SK-N-MC (cell line): ENCODE results near the gene SLC24A4.

ENCODE experiments used
- DNase-seq: peaks from one replicate; pipeline ENCODE4 v3.0.0-alpha.2; 2011; ENCODE audit warnings: low read depth, low spot score
- H3K27ac ChIP-seq: fragments of 200-600 bp; sonication (generic); 2 replicates; pipeline ENCODE4 v1.5.1; 2016; ENCODE audit warnings: mixed run types
- H3K36me3 ChIP-seq: fragments of 200-600 bp; sonication (generic); 2 replicates; pipeline ENCODE4 v1.6.1; 2017; ENCODE audit warnings: antibody characterized with exemption, low read length, mixed read lengths; ENCODE audit not compliant: insufficient read depth
- H3K4me3 ChIP-seq: fragments of 200-600 bp; sonication (generic); 2 replicates; pipeline ENCODE4 v1.5.1; 2016
- H3K9ac ChIP-seq: fragments of 200-600 bp; sonication (generic); 2 replicates; pipeline ENCODE4 v1.8.0; 2017; ENCODE audit warnings: mixed run types, mixed read lengths; ENCODE audit not compliant: insufficient read length
- H3K9me3 ChIP-seq: fragments of 200-600 bp; sonication (generic); 2 replicates; pipeline ENCODE4 v1.6.1; 2017; ENCODE audit warnings: low read depth, mild to moderate bottlenecking, antibody characterized with exemption, low read length, moderate library complexity, mixed read lengths
- EZH2 ChIP-seq: fragments of 200-600 bp; sonication (generic); IDR thresholded peaks from one replicate; pipeline ENCODE4 v1.6.1; 2017; ENCODE audit warnings: antibody characterized with exemption
- FOXP2 ChIP-seq: optimal IDR thresholded peaks from 2 replicates; pipeline ENCODE3; 2011; ENCODE audit warnings: mild to moderate bottlenecking, moderate library complexity; ENCODE audit not compliant: insufficient read depth; ENCODE audit errors: extremely low read length, control extremely low read depth
- POLR2AphosphoS5 ChIP-seq: IDR thresholded peaks from 2 replicates; pipeline ENCODE4 v1.6.1; 2012; ENCODE audit warnings: mild to moderate bottlenecking, low read depth, low read length, borderline replicate concordance

Gene SLC24A4

DNA sequence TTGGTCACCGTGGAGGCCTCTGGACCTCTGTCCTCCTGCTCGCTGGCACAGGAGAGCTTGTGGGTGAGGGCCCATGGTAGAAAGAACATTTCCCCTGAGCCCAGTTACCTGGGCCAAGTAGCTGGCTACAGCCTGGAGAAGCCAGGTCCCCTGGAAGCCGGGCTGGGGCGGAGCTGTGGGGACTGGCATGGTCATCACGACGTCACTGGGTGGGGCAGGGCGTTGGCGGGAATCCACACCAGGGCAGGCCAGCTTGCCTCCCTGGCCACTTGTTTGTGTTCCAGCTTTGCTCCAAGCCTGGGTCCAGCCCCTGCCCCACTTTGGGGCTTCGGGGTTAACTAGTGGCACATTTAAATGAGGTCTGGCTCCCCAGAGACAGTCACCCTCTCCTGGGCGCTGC is 35.0 kb upstream of the SLC24A4 start:
- Histone ChIP-seq H3K4me3 (no peak overlapping the region), H3K9ac (no peak overlapping the region), H3K9me3 (no peaks in the 10 kb centered on the region), H3K27ac (no peak overlapping the region), H3K36me3 (no peaks in the 10 kb centered on the region)
- TF ChIP-seq POLR2AphosphoS5 (no peak), FOXP2 (no peak), EZH2 (no peak)
- DNase-seq, result no peak

DNA sequence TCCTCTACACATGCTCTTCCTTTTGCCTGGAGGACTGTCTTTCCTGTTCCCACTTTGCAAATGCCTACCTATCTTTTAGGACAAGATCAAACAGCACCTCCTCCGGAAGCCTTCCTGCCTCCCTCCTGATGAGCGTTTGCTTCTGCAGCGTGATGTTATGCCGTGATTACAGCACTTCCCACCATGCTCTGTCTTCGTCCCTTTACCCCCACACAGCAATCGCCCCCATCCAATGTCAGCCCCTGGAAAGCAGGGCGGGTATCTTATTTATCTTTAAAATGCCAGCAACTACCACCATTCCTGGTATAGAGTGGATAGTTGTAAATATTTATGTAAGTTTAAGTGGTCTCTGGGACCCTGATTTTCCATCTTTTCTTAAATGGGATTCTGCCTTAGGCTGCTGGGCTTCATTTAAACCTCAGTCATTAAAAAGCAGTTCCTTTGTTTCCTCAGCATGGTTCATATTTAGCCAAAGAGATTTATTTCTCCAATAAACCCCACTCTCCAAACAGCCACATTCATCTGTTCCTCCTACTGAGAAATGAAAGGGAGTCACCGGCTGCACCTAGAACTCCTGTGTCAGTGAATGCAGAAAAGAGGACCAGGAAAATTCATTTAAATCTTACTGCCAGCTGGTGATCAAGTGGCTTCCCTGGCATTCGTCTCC is 33.8 kb upstream of the SLC24A4 start:
- H3K27ac ChIP-seq, result no peak overlapping the region
- TF ChIP-seq EZH2 (no peak), FOXP2 (no peak), POLR2AphosphoS5 (no peak)
- DNase-seq, result no peak
- H3K9me3 ChIP-seq, result no peaks in the 10 kb centered on the region
- H3K9ac ChIP-seq, result no peak overlapping the region
- H3K4me3 ChIP-seq, result no peak overlapping the region
- H3K36me3 ChIP-seq, result no peaks in the 10 kb centered on the region

DNA sequence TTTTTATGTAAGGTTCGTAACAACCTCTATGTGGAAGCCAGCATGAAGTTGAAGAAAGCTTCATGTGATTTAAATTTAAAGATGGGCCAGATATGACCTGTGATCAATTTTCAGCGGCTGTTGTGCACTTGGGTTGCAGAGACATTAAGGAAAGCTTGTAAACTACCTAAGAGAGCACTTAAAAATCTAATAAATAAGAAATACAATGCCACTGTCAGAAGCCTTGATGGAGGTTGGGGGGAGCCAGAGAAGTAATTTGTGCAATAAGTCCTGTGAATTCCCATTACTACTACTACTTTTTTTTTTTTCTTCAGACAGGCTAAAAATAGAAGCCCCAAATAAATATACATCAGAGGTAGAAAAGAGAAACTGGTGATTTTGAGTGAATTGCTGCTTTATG is 30.3 kb upstream of the SLC24A4 start:
- Histone ChIP-seq H3K9me3 (no peaks in the 10 kb centered on the region), H3K27ac (no peak overlapping the region), H3K9ac (no peak overlapping the region), H3K36me3 (no peaks in the 10 kb centered on the region), H3K4me3 (no peak overlapping the region)
- DNase-seq, result no peak
- TF ChIP-seq EZH2 (no peak), POLR2AphosphoS5 (no peak), FOXP2 (no peak)

DNA sequence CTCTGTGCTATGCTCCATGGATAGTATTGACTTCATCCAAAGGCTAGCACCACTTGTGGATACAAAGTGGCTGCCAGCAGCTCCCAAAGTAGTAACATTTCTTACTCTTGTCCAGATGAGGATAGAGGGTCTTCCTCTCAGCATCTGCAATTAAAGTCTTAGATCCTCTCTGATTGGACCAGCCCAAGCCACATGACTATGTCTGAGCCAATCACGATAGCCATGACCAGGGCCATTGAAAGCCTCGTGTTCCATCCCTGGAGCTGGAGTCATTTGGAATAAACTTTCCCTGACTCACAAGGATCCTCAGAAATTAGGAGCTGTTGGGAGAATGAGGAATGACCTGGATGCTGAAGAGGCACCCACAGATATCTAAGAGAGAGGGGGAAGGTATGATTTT is 28.5 kb upstream of the SLC24A4 start:
- no peak overlapping the region for H3K4me3 ChIP-seq
- H3K36me3 ChIP-seq, result no peaks in the 10 kb centered on the region
- no peak for DNase-seq
- TF ChIP-seq POLR2AphosphoS5, result no peak
- no peak for TF ChIP-seq FOXP2
- TF ChIP-seq EZH2, result no peak
- no peaks in the 10 kb centered on the region for H3K9me3 ChIP-seq
- H3K9ac ChIP-seq, result no peak overlapping the region
- no peak overlapping the region for H3K27ac ChIP-seq

DNA sequence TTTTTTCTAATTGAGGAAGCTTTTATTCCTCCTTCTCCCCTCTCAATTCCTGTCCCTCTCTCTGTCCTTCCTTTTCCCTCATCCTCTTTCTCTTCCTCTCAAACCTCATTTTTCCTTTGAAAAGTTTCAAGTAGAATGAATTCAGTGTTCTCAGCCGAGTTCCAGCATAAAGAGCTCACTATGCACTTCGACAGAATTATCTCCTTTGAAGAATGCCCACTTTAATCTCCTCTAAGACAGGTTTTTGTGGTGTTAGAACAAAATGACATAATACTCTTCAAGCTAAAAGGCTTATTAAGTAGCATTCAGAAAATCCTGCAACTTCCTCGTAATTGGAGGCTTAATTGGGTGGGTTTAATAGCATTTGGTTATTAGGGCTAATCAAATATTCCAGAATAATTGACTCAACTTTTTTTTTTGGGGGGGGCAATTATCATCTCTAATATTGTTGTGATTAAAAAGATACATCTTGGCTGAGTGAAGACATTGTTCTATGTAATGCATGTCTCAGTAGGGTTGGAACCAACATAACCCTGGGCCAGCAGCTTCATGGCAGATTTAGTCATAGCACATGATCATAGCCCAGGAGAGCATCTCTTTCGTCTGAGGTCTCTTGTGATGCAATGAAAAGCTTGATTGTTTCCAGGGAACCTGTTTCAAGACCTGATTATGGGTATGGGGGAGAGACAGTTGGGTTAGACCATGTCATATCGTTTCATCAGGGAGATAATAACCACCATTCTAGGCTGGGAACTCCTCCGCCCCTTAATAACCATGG is 25.0 kb upstream of the SLC24A4 start:
- DNase-seq, result no peak
- H3K27ac ChIP-seq, result no peak overlapping the region
- TF ChIP-seq EZH2, result no peak
- H3K4me3 ChIP-seq, result no peak overlapping the region
- no peaks in the 10 kb centered on the region for H3K36me3 ChIP-seq
- H3K9me3 ChIP-seq, result no peaks in the 10 kb centered on the region
- H3K9ac ChIP-seq, result no peak overlapping the region

DNA sequence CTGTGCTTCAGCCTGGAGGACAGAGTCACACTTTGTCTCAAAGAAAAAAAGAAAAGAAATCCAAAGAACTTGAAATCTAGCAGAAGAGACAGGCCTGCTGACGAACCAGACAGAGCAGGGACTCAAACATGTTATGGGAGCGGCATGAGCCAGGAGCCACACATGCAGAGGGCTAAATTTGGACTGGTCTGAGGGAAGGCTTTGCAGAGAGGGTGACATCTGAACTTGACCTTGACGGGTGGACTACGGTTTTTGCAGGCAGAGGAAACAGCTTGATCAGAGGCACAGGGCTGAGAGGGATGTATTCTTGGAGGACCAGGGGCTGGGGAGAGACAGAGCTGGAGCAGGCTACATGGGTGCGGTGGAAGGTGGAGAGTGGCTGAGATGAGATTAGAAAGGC is 20.5 kb upstream of the SLC24A4 start:
- Histone ChIP-seq H3K9ac (no peak overlapping the region), H3K9me3 (no peaks in the 10 kb centered on the region), H3K36me3 (no peaks in the 10 kb centered on the region), H3K27ac (no peak overlapping the region), H3K4me3 (no peak overlapping the region)
- TF ChIP-seq EZH2, result no peak
- no peak for TF ChIP-seq FOXP2
- TF ChIP-seq POLR2AphosphoS5, result no peak
- no peak for DNase-seq

DNA sequence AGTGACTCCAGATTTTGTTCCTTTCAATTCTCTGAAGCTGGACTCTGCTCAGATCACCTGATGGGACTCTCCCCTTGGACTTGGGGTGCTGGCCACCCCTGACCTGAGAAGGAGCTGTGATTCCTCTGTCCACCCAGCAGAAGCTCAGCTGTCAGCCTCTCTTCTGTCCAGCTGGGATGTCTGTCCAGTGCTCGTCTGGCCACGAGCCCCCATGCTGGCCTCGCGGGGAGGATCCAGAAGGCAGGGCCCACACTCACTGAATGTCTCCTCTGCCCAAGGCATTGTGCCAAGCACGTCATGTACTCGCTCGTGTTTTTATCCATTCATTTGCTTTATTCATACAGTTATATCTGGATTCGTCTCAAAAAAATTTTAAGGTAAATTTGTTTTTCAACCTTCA is 14.2 kb upstream of the SLC24A4 start:
- Histone ChIP-seq H3K27ac (no peak overlapping the region), H3K4me3 (no peak overlapping the region), H3K9ac (no peak overlapping the region), H3K9me3 (no peaks in the 10 kb centered on the region), H3K36me3 (no peaks in the 10 kb centered on the region)
- no peak for TF ChIP-seq FOXP2
- TF ChIP-seq EZH2, result no peak
- no peak for TF ChIP-seq POLR2AphosphoS5
- no peak for DNase-seq

DNA sequence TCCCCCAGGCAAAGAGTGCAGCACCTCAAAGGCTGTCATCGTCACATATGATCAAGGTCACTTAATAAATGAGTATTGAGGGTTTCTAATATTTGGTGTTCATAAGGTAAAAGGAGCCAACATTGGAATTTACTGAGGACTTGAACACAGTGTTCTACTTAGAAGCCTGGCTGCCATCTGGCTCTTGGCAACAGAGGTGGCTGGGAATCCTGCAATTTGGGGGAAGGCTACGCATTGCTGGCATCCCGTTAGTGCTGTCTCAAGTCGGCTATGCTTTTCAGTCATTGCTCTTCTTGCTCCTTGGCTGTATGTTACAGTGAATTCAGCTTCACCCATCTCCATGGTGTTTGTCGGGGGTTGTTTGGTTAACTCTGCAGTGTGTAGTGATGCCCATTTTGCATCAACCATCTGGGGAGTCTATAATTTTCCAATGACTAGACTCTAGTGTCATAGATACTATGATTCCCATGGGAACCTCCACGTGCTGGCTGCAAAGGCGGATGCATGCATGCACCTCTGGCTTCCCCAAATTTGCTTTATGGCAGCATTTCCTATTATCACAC is 12.9 kb upstream of the SLC24A4 start:
- Histone ChIP-seq H3K27ac (no peak overlapping the region), H3K9ac (no peak overlapping the region), H3K36me3 (no peaks in the 10 kb centered on the region), H3K4me3 (no peak overlapping the region), H3K9me3 (no peaks in the 10 kb centered on the region)
- no peak for DNase-seq
- TF ChIP-seq EZH2, result no peak
- TF ChIP-seq POLR2AphosphoS5, result no peak
- TF ChIP-seq FOXP2, result no peak

DNA sequence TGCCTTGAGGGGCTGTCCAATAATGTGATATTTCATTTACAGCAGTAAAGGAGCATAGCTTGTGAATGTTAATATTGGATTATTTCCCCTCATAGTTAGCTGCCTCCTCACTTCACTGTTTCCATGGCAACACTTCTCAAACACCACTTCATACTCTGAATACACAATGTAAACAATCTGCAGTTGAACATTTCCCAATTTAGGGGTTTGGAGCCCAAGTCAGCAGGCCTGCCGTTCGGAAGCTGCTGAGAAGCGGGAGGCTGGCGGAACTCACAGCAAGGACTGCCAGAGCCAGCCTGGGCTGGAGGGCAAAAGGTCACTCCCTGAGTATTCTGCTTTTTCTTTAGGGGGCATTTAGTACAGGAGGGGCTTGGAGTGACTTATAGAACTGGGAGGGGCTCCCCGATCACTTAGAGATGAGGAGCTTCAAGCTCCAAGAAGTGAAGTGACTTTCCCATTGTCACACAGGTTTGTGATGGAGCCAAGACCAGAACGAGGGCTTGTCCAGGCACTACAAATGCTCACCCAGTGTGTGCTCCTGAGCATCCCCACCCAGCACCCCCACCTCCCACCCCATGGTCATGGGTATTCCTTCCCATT is 12.1 kb upstream of the SLC24A4 start:
- Histone ChIP-seq H3K4me3 (no peak overlapping the region), H3K36me3 (no peaks in the 10 kb centered on the region)
- no peak for DNase-seq

More for the DNA sequence above, 12.1 kb upstream of the SLC24A4 start:
- TF ChIP-seq EZH2 (no peak), POLR2AphosphoS5 (no peak), FOXP2 (no peak)
- no peak overlapping the region for H3K27ac ChIP-seq
- no peaks in the 10 kb centered on the region for H3K9me3 ChIP-seq
- H3K9ac ChIP-seq, result no peak overlapping the region
